HepG2 (cell line): Measurements from ENCODE around the gene FBXW4. TPM values are rescaled to one million over a fixed set of nuclear protein-coding genes. Genes with fewer than 3 reads are reported as not detected.

Source experiments
- CHD4 ChIP-seq: fragments of 200-600 bp; sonication (generic); IDR thresholded peaks from 2 replicates; pipeline ENCODE4 v1.7.0; 2017; ENCODE audit warnings: mild to moderate bottlenecking, low read length, borderline replicate concordance
- IKZF4 ChIP-seq: sonication (generic); formaldehyde crosslinking; IDR thresholded peaks from 2 replicates; pipeline ENCODE4 v1.5.1; 2020; ENCODE audit warnings: borderline replicate concordance, mild to moderate bottlenecking, low read depth, missing genetic modification reagents; ENCODE audit errors: not compliant biosample characterization
- IRX3 ChIP-seq: sonication (generic); formaldehyde crosslinking; IDR thresholded peaks from 2 replicates; pipeline ENCODE4 v1.8.1; 2023; ENCODE audit warnings: mild to moderate bottlenecking, low read depth, missing genetic modification reagents, borderline replicate concordance
- JARID2 ChIP-seq: sonication (generic); formaldehyde crosslinking; IDR thresholded peaks from 2 replicates; pipeline ENCODE4 v1.8.1; 2023; ENCODE audit warnings: missing genetic modification reagents, inconsistent platforms; ENCODE audit not compliant: insufficient replicate concordance
- MYPOP ChIP-seq: sonication (generic); formaldehyde crosslinking; IDR thresholded peaks from 2 replicates; pipeline ENCODE4 v1.8.1; 2023; ENCODE audit warnings: mild to moderate bottlenecking, moderate library complexity, missing genetic modification reagents
- SNAI1 ChIP-seq: sonication (generic); formaldehyde crosslinking; IDR thresholded peaks from 2 replicates; pipeline ENCODE4 v1.5.0; 2020; ENCODE audit warnings: mild to moderate bottlenecking, missing genetic modification reagents, borderline replicate concordance
- ZBTB1 ChIP-seq: sonication (generic); formaldehyde crosslinking; IDR thresholded peaks from 2 replicates; pipeline ENCODE4 v1.4.0; 2020; ENCODE audit warnings: missing genetic modification reagents, borderline replicate concordance
- ZNF432 ChIP-seq: sonication (generic); formaldehyde crosslinking; IDR thresholded peaks from 2 replicates; pipeline ENCODE4 v1.5.0; 2020; ENCODE audit warnings: missing genetic modification reagents, mild to moderate bottlenecking, borderline replicate concordance
- ZNF552 ChIP-seq: sonication (generic); formaldehyde crosslinking; IDR thresholded peaks from 2 replicates; pipeline ENCODE4 v1.9.0; 2022; ENCODE audit warnings: missing genetic modification reagents, mild to moderate bottlenecking, borderline replicate concordance
- ZSCAN30 ChIP-seq: sonication (generic); formaldehyde crosslinking; IDR thresholded peaks from 2 replicates; pipeline ENCODE4 v1.5.0; 2020; ENCODE audit warnings: mild to moderate bottlenecking, missing genetic modification reagents
- ZSCAN9 ChIP-seq: IDR thresholded peaks from 2 replicates; pipeline ENCODE4 v1.6.1; 2016; ENCODE audit warnings: borderline replicate concordance
- polyA plus RNA-seq, 8 experiments: library from polyadenylated mRNA; depleted of rRNA in 3 of 8; stranded (reverse) in 7 of 8; unstranded in 1 of 8; fragments of >200 nt; fragmentation: Illumina TruSeq in 4 of 8; extraction: Trizol in 4 of 8; gene quantifications; 2 replicates each; pipeline versions ENCODE4 v1.2.1 to v1.2.3, GENCODE V29; 2011 to 2016; ENCODE audit warnings: low read depth in 4 of 8, missing spikeins in 1 of 8, mixed read lengths in 1 of 8; ENCODE audit not compliant: insufficient read depth in 1 of 8
- total RNA-seq, 5 experiments: library from RNA; depleted of rRNA; stranded (reverse); fragments of >200 nt; fragmentation: Illumina TruSeq; extraction: Trizol; gene quantifications; 2 replicates each; pipeline ENCODE4 v1.2.3, GENCODE V29; 2016; ENCODE audit warnings: low read depth in 1 of 5
- TF ChIP-seq, protein P1 (sequence below): IDR thresholded peaks from 2 replicates; pipeline ENCODE4 v1.6.1; 2016; ENCODE audit warnings: missing biosample characterization, missing genetic modification reagents, low read depth
- TF ChIP-seq, protein P2 (sequence below): sonication (generic); formaldehyde crosslinking; IDR thresholded peaks from 2 replicates; pipeline ENCODE4 v1.4.0; 2020; ENCODE audit warnings: missing genetic modification reagents
- TF ChIP-seq, protein P3 (sequence below), 2 experiments: IDR thresholded peaks; 2 replicates each; pipeline ENCODE4 v1.6.1; 2011 to 2012; ENCODE audit warnings: low read length in 2 of 2, borderline replicate concordance in 1 of 2, low read depth in 1 of 2, mild to moderate bottlenecking in 1 of 2, moderate library complexity in 1 of 2
- TF ChIP-seq, protein P4 (sequence below): sonication (generic); formaldehyde crosslinking; IDR thresholded peaks from 2 replicates; pipeline ENCODE4 v1.4.0; 2020; ENCODE audit warnings: mild to moderate bottlenecking, missing genetic modification reagents, borderline replicate concordance

The FBXW4 gene
- total and polyA plus RNA-seq, 2 of the 13 experiments (the other 11 are each of a cell fraction or from before 2014, with no cell fraction given): 23.5 to 33.7 TPM

GRCh38 chr10:101587725-101588653, 107.0 kb downstream of the FBXW4 start, which contains the start of the genes DPCD and POLL (continued):
- TF ChIP-seq, protein P1, sequence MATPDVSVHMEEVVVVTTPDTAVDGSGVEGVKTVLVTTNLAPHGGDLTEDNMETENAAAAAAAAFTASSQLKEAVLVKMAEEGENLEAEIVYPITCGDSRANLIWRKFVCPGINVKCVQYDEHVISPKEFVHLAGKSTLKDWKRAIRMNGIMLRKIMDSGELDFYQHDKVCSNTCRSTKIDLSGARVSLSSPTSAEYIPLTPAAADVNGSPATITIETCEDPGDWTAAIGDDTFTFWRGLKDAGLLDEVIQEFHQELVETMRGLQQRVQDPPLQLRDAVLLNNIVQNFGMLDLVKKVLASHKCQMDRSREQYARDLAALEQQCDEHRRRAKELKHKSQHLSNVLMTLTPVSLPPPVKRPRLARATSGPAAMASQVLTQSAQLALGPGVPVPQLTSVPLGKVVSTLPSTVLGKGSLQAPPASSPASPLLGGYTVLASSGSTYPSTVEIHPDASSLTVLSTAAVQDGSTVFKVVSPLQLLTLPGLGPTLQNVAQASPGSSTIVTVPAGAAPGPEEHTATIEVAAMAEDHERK: no peak
- TF ChIP-seq, protein P2, sequence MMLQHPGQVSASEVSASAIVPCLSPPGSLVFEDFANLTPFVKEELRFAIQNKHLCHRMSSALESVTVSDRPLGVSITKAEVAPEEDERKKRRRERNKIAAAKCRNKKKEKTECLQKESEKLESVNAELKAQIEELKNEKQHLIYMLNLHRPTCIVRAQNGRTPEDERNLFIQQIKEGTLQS: 0 out of 2 replicates have a peak, but pooled peaks have one; percentile 30
- TF ChIP-seq, protein P3, sequence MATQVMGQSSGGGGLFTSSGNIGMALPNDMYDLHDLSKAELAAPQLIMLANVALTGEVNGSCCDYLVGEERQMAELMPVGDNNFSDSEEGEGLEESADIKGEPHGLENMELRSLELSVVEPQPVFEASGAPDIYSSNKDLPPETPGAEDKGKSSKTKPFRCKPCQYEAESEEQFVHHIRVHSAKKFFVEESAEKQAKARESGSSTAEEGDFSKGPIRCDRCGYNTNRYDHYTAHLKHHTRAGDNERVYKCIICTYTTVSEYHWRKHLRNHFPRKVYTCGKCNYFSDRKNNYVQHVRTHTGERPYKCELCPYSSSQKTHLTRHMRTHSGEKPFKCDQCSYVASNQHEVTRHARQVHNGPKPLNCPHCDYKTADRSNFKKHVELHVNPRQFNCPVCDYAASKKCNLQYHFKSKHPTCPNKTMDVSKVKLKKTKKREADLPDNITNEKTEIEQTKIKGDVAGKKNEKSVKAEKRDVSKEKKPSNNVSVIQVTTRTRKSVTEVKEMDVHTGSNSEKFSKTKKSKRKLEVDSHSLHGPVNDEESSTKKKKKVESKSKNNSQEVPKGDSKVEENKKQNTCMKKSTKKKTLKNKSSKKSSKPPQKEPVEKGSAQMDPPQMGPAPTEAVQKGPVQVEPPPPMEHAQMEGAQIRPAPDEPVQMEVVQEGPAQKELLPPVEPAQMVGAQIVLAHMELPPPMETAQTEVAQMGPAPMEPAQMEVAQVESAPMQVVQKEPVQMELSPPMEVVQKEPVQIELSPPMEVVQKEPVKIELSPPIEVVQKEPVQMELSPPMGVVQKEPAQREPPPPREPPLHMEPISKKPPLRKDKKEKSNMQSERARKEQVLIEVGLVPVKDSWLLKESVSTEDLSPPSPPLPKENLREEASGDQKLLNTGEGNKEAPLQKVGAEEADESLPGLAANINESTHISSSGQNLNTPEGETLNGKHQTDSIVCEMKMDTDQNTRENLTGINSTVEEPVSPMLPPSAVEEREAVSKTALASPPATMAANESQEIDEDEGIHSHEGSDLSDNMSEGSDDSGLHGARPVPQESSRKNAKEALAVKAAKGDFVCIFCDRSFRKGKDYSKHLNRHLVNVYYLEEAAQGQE (IDR thresholded peaks at IDR 0.05; ENCODE audit: borderline replicate concordance in 1 of 2, low read depth in 1 of 2, low read length in 2 of 2): peak in 1 of 2 experiments; percentile 15; a peak in 1 of 4 replicates
- TF ChIP-seq ZNF552 (no peak), MYPOP (CRISPR knock-in tag) (no peak), IRX3 (no peak), CHD4 (no peak), JARID2 (no peak), ZSCAN9 (CRISPR knock-in tag) (0 out of 2 replicates have a peak, but pooled peaks have one; percentile 32), ZBTB1 (CRISPR knock-in tag) (no peak), ZNF432 (CRISPR knock-in tag) (no peak), IKZF4 (CRISPR knock-in tag) (no peak), SNAI1 (CRISPR knock-in tag) (no peak), ZSCAN30 (CRISPR knock-in tag) (no peak)
- TF ChIP-seq, protein P4, sequence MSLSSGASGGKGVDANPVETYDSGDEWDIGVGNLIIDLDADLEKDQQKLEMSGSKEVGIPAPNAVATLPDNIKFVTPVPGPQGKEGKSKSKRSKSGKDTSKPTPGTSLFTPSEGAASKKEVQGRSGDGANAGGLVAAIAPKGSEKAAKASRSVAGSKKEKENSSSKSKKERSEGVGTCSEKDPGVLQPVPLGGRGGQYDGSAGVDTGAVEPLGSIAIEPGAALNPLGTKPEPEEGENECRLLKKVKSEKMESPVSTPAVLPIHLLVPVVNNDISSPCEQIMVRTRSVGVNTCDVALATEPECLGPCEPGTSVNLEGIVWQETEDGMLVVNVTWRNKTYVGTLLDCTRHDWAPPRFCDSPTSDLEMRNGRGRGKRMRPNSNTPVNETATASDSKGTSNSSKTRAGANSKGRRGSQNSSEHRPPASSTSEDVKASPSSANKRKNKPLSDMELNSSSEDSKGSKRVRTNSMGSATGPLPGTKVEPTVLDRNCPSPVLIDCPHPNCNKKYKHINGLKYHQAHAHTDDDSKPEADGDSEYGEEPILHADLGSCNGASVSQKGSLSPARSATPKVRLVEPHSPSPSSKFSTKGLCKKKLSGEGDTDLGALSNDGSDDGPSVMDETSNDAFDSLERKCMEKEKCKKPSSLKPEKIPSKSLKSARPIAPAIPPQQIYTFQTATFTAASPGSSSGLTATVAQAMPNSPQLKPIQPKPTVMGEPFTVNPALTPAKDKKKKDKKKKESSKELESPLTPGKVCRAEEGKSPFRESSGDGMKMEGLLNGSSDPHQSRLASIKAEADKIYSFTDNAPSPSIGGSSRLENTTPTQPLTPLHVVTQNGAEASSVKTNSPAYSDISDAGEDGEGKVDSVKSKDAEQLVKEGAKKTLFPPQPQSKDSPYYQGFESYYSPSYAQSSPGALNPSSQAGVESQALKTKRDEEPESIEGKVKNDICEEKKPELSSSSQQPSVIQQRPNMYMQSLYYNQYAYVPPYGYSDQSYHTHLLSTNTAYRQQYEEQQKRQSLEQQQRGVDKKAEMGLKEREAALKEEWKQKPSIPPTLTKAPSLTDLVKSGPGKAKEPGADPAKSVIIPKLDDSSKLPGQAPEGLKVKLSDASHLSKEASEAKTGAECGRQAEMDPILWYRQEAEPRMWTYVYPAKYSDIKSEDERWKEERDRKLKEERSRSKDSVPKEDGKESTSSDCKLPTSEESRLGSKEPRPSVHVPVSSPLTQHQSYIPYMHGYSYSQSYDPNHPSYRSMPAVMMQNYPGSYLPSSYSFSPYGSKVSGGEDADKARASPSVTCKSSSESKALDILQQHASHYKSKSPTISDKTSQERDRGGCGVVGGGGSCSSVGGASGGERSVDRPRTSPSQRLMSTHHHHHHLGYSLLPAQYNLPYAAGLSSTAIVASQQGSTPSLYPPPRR (CRISPR knock-in tag): no peak
